GM19452 (cell line): ENCODE measurements around the gene GUCD1.
"Not testable (repeated sequence)": the region's sequence is repeated elsewhere in the genome, so short reads cannot be mapped to it uniquely, and the experiment has no call there.

Experiments used
- ATAC-seq: cut with Tn5 transposase; IDR thresholded peaks from one replicate; pipeline ENCODE4 v1.9.1; 2021; ENCODE audit not compliant: unreplicated experiment

Gene GUCD1

DNA sequence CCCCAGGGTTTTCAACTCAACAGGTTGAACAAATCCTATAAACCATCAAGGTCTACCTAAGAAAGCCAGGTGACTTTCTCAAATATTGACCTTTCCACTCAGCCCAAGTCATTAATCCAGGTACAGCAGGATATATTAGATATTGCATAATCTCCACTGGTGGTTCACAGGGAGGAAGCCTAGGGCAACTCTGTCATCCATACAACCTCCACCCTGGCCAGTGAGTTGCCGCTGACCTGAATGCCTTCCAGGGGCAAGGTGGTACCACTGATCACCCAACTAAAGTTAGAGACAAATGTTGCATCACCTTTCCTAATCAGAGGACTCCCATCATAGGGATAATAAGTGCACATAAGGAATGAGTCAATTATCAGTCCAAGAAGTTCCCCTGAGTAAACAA, 22.9 kb downstream of the GUCD1 start:
- ATAC-seq = no peak

DNA sequence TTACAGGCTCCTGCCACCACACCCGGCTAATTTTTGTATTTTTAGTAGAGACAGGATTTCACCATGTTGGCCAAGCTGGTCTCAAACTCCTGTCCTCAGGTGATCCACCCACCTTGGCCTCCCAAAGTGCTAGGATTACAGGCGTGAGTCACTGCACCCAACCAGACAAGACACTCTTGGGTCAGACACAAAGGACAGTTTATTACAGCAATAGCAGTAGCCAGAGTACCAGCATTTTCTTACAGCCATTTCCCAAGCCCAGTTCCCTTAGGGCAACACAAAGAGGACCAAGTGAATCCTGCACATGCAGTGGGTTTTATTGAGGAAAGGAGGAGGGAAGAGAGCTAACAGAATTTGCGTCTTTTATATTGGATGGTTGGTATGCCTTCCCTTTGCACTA, 24.0 kb downstream of the GUCD1 start:
- not testable (repeated sequence) for ATAC-seq

GRCh38 chr22:24529898-24530297, 25.0 kb downstream of the GUCD1 start:
- ATAC-seq = no peak

DNA sequence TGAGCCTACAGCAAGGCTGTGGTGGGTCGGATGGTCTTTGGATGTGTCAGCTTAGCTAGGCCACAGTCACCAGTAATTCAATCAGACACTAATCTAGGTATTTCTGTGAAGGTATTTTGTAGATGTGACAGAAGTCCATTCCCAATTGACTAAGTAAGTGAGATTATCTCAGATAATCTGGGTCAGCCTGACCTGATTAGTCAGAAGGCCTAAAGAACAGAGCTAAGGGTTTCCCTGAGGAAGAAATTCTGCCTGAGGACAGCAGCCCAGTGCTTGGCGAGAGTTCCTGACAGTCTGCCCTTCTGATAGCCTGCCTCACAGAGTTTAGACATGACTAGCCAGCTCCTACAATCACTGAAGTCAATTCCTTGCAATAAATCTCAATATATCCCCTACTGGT, 28.7 kb downstream of the GUCD1 start:
- no peak for ATAC-seq

- ATAC-seq = peak; percentile 89
Observed at GRCh38 chr22:24525416-24526037, 29.4 kb downstream of the GUCD1 start.

GRCh38 chr22:24523873-24524272, 31.1 kb downstream of the GUCD1 start:
- ATAC-seq = no peak

DNA sequence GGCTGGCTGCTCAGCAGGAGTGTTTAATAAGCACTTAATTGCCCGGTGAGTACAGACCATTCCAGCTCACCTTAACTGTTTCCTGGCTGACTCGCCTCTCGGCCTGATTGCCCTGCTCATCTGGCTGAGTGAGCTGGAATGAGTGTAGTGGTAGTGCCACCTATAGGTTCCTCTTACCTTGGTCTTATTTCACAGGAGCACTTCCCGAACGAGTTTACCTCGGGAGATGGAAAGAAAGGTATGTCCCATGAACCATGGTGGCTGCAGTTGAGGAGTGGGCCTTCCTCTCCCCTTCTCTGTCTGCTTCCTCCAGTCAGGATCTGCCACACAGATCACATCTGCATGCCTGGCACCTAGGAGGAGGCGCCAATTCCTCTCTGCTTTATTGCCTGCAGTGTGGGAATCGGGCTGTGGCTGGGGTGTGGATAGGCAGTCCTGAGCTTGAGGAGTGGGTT, 33.1 kb downstream of the GUCD1 start:
- no peak for ATAC-seq

DNA sequence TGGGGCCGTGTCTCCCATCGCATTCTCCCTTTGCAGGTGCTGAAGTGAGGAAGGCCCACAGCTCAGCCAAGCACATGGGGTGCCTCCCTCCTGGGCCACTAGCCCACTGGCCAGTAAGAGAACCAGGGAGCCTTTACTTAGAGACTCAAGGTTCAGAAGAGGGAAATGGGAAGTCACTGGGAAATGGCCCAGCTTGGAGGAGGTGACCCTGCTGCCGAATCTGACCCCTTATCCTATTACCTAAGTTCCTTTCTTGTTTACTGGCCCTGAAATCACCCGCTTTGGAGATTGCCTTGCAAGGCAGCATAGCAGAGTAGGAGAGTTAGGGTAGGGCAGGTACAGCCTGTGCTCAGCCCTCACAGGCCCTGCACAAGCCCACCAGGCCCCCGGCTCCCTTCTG, 35.4 kb downstream of the GUCD1 start:
- no peak for ATAC-seq

DNA sequence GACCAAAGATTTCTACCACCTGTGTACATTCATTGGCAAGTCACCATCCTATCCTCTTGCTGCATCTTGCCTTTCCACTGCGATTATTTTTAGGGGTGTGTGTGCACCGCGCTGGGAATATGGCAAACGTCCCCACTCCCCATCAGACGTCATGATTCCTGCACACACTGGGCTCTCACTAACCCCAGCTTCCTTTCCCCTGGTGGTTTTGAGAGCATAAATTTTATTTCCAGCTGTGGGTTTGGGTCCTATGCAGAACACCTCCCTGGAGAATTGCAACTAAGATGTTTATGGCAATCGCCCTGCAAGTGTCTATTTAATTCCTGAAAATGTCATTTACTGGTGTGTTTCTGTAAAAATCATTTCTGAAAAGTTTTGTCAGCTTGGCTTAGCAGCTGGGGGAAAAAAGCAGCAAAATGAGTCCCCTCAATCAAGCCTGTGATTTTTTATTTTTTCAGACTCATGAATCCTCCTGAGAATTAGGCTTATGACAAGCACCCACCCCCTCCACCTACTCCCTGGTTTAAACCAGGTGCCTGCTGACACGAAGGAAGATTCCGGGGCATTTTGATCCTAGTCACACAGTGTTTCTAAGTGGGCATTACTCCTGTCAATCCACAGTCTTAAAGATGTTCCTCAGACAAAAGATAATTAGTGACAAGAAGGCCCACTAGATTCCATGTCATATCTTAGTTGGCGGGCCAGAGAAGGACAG, 36.0 kb downstream of the GUCD1 start:
- ATAC-seq = no peak

- ATAC-seq = no peak
Observed at GRCh38 chr22:24518228-24518627, 36.7 kb downstream of the GUCD1 start.

DNA sequence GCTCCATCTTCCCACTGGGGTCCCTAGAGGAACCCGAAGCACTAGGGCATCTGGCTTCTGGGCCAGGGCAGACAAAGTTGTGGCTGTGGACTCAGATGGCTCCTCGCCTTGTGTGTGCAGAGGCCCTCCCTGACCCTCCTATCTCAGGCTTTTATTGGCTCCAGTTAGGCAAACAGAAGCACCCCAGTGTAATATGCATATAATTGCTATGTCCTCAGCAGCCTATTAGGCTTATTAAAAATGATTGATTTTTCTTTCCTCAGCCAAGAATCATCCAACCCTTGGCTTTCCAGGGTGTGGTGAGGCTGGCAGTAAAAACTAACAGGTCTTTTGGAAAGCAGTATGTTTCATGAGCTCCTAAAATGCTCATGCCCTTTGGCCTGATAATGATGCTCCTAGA, 37.5 kb downstream of the GUCD1 start:
- no peak for ATAC-seq

GRCh38 chr22:24516301-24516737, 38.6 kb downstream of the GUCD1 start:
- no peak for ATAC-seq

DNA sequence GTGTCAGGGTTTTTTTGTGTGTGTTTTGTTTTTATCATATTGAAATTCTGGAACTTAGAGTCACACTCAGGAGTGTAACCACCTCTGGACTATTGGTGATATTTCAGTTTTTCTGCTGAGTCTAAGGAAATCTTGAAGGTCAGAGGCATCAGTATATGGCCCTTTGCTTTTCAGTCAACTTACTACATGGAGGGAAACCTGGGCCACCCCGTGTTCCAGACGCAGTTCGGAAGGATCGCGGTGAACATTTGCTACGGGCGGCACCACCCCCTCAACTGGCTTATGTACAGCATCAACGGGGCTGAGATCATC, 40.0 kb downstream of the GUCD1 start:
- ATAC-seq = no peak

DNA sequence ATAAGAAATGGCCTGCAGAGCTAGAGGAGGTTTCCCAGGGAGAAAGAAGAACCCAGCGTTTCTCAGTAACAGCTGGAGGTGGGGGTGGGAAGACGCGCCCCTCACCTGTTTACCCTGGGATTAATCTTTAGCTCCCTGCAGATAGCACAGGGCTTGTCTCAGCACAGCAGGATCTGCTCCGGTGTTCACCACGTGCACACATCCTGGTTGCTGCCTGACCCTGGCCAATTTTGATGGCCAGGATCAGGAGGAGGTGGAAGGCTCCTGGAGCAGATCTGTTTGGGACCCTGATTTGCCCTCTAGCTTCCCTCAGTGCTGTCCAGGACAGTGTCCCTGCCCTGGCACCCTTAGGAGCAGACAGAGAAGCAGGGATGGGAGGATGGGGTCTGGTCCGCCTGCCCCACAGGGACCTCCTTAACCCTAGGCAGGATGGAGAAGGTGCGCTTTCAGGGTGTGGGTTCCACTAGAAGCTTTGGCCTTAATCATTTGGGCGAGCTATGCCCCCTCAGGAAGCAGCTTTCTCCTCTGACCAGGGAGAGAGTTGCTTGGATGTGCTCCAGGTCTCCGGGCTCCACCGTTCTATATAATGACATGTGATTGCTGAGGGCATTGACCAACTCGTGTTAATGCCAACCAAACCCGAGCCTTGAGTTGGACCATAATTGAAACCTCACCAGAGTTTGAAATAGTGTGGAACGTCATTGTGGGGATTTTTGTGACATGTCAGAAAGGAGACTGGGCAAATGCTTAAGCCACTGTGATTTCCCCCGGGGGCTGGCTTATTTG, 40.5 kb downstream of the GUCD1 start:
- ATAC-seq = no peak

- ATAC-seq = no peak
Observed at GRCh38 chr22:24513378-24514240, 41.3 kb downstream of the GUCD1 start.

- no peak for ATAC-seq
Observed at GRCh38 chr22:24512043-24512442, 42.9 kb downstream of the GUCD1 start.

GRCh38 chr22:24510637-24511625, 44.0 kb downstream of the GUCD1 start:
- no peak for ATAC-seq

- ATAC-seq = no peak
Observed at GRCh38 chr22:24507716-24508115, 47.2 kb downstream of the GUCD1 start.

DNA sequence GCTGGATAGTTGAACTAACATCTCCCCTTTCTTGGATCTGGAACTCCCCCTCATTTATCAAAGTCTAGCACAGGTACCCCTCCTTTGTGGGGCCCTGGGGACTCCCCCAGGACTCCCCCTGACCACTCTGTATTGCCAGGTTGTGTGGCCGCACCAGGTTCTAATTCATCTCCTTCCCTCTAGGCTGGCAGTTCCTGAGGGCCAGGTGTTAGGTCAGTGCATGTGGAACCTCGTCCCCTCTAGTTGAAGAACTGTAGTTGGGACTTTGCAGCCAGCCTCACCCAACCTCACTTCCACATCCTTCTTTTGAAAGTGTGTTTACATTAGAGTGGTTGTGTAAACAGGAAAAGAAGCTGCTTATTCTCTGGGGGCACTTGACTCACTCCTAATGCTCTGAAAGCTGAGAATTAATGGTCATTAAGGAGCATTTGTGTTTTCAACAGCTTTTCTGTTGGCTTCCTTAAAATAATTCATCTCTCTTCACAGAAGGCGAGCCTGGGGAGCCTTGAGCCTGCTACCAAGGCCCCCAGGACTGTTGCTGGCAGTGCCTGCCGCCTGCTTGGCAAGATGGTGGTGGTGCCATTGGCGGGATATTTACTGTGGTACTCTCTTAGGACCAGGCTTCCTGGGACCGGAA, 48.0 kb downstream of the GUCD1 start:
- no peak for ATAC-seq
